Loucy (cell line): ENCODE measurements around the gene SLC43A2.

Source experiments
- H2AFZ ChIP-seq: fragments of 200-600 bp; sonication (generic); 2 replicates; pipeline ENCODE4 v1.6.0; 2016; ENCODE audit warnings: antibody characterized with exemption, mild to moderate bottlenecking, low read length, moderate library complexity
- H3F3A ChIP-seq: fragments of 200-600 bp; 2 replicates; pipeline ENCODE4 v1.6.0; 2016; ENCODE audit warnings: antibody characterized with exemption, low read depth, mild to moderate bottlenecking
- H3K27me3 ChIP-seq: fragments of 200-600 bp; sonication (generic); 2 replicates; pipeline ENCODE4 v1.6.1; 2014; ENCODE audit warnings: low read length, mild to moderate bottlenecking; ENCODE audit not compliant: insufficient read depth, poor library complexity, severe bottlenecking
- H3K36me3 ChIP-seq: fragments of 200-600 bp; sonication (generic); 2 replicates; pipeline ENCODE4 v1.6.1; 2016; ENCODE audit warnings: low read length; ENCODE audit not compliant: insufficient read depth
- H3K4me1 ChIP-seq: fragments of 200-600 bp; sonication (generic); 2 replicates; pipeline ENCODE4 v1.5.1; 2014; ENCODE audit warnings: low read length, mild to moderate bottlenecking; ENCODE audit not compliant: insufficient read depth, poor library complexity, severe bottlenecking
- H3K4me2 ChIP-seq: fragments of 200-600 bp; sonication (generic); 2 replicates; pipeline ENCODE4 v1.6.0; 2014; ENCODE audit warnings: antibody characterized with exemption, low read length, low read depth, mild to moderate bottlenecking; ENCODE audit not compliant: poor library complexity, severe bottlenecking
- H3K4me3 ChIP-seq: fragments of 200-600 bp; sonication (generic); 2 replicates; pipeline ENCODE4 v1.5.1; 2014; ENCODE audit warnings: low read length, mild to moderate bottlenecking, mixed read lengths; ENCODE audit not compliant: poor library complexity, severe bottlenecking
- H3K79me2 ChIP-seq: fragments of 200-600 bp; sonication (generic); 2 replicates; pipeline ENCODE4 v1.6.1; 2014; ENCODE audit warnings: low read length; ENCODE audit not compliant: insufficient read depth
- H3K9ac ChIP-seq: fragments of 200-600 bp; sonication (generic); 2 replicates; pipeline ENCODE4 v1.6.0; 2014; ENCODE audit warnings: mild to moderate bottlenecking, low read depth, low read length, moderate library complexity; ENCODE audit not compliant: poor library complexity, severe bottlenecking
- H3K9me2 ChIP-seq: fragments of 200-600 bp; sonication (generic); replicated peaks from 2 replicates; pipeline ENCODE4 v1.6.1; 2016; ENCODE audit warnings: low read depth, low read length, mixed read lengths
- H3K9me3 ChIP-seq: fragments of 200-600 bp; sonication (generic); 2 replicates; pipeline ENCODE4 v1.6.1; 2014; ENCODE audit warnings: mild to moderate bottlenecking, antibody characterized with exemption, low read length, low read depth; ENCODE audit not compliant: insufficient read depth
- H4K20me1 ChIP-seq: fragments of 200-600 bp; sonication (generic); 2 replicates; pipeline ENCODE4 v1.6.0; 2014; ENCODE audit warnings: antibody characterized with exemption, low read length, mild to moderate bottlenecking; ENCODE audit not compliant: insufficient read depth, poor library complexity, severe bottlenecking
- CTCF ChIP-seq: fragments of 200-600 bp; sonication (generic); conservative IDR thresholded peaks from 2 replicates; pipeline ENCODE4 v1.5.1; 2014; ENCODE audit warnings: mild to moderate bottlenecking, antibody characterized with exemption, low read length
- EZH2phosphoT487 ChIP-seq: fragments of 200-600 bp; IDR thresholded peaks from 2 replicates; pipeline ENCODE4 v1.6.1; 2018; ENCODE audit warnings: antibody characterized with exemption, mild to moderate bottlenecking, moderate library complexity, borderline replicate concordance

SLC43A2 gene

GRCh38 chr17:1648963-1649843 lies 20.6 kb upstream of the SLC43A2 start:
- H3K9me2 ChIP-seq, result no peaks in the 10 kb centered on the region
- H3K4me3 ChIP-seq, result no peak overlapping the region
- no peak overlapping the region for H2AFZ ChIP-seq
- H3K4me2 ChIP-seq, result no peak overlapping the region
- H3K4me1 ChIP-seq, result peaks cover 23% of the 10 kb centered on the region
- peaks cover 5% of the 10 kb centered on the region for H4K20me1 ChIP-seq
- H3K27me3 ChIP-seq, result no peaks in the 10 kb centered on the region
- no peaks in the 10 kb centered on the region for H3K9me3 ChIP-seq
- TF ChIP-seq EZH2phosphoT487 (no peak), CTCF (peak; percentile 55; the same call in 1 of the 2 replicates)
- peaks cover 13% of the 10 kb centered on the region for H3K79me2 ChIP-seq
- peaks cover 43% of the 10 kb centered on the region; the same call in 1 of the 2 replicates for H3K36me3 ChIP-seq
- no peak overlapping the region for H3K9ac ChIP-seq
- H3F3A ChIP-seq, result no peaks in the 10 kb centered on the region; the same call in 1 of the 2 replicates

GRCh38 chr17:1648173-1648962 lies 19.7 kb upstream of the SLC43A2 start:
- Histone ChIP-seq H2AFZ (no peak overlapping the region), H3K4me1 (peaks cover 27% of the 10 kb centered on the region), H4K20me1 (peaks cover 8% of the 10 kb centered on the region)

More at GRCh38 chr17:1648173-1648962, 19.7 kb upstream of the SLC43A2 start:
- no peaks in the 10 kb centered on the region for H3K9me3 ChIP-seq
- H3K36me3 ChIP-seq, result peaks cover 35% of the 10 kb centered on the region; the same call in 1 of the 2 replicates
- TF ChIP-seq EZH2phosphoT487, result no peak
- no peak; the same call in 1 of the 2 replicates for TF ChIP-seq CTCF
- H3K9ac ChIP-seq, result peak overlapping the region; percentile 47
- peaks cover 21% of the 10 kb centered on the region for H3K79me2 ChIP-seq
- H3F3A ChIP-seq, result no peaks in the 10 kb centered on the region; the same call in 1 of the 2 replicates
- peak overlapping the region; percentile 54 for H3K4me2 ChIP-seq
- peak overlapping the region; percentile 29 for H3K4me3 ChIP-seq
- no peaks in the 10 kb centered on the region for H3K27me3 ChIP-seq
- no peaks in the 10 kb centered on the region for H3K9me2 ChIP-seq
